OCI-M1 (cell line): Measurements from ENCODE around the gene KRT34.
"Not testable (repeated sequence)": the region's sequence is repeated elsewhere in the genome, so short reads cannot be mapped to it uniquely, and the experiment has no call there.

Source experiments
- DNase-seq: peaks from one replicate; lab custom pipeline; 2025; lab: John Stamatoyannopoulos, UW

Gene KRT34

GRCh38 chr17:41381943-41382342 lies at the start of gene KRT34:
Gene KRT34 (minus strand): TSS chr17:41382306. CDS start chr17:41382246, 60 bp downstream.
- not testable (repeated sequence) for DNase-seq

GRCh38 chr17:41430376-41430775 lies 48.3 kb upstream of the KRT34 start:
- DNase-seq: not testable (repeated sequence)

- no peak for DNase-seq
These were observed 47.6 kb upstream of the KRT34 start for GRCh38 chr17:41429667-41430066.

GRCh38 chr17:41428591-41429291 lies 46.6 kb upstream of the KRT34 start:
- no peak for DNase-seq

- no peak for DNase-seq
These were observed 42.1 kb upstream of the KRT34 start, which contains the start of gene KRT37 for GRCh38 chr17:41424111-41424635. Gene KRT37 (minus strand): TSS chr17:41424585. CDS start chr17:41424523, 62 bp downstream.

GRCh38 chr17:41422586-41422985 lies 40.5 kb upstream of the KRT34 start:
- not testable (repeated sequence) for DNase-seq

- no peak for DNase-seq
These were observed 39.5 kb upstream of the KRT34 start for GRCh38 chr17:41421617-41422016.

GRCh38 chr17:41421116-41421515 lies 39.0 kb upstream of the KRT34 start:
- DNase-seq: no peak

- no peak for DNase-seq
These were observed 38.0 kb upstream of the KRT34 start for GRCh38 chr17:41420134-41420533.

GRCh38 chr17:41419716-41420115 lies 37.6 kb upstream of the KRT34 start:
- no peak for DNase-seq

GRCh38 chr17:41418116-41418860 lies 36.2 kb upstream of the KRT34 start:
- no peak for DNase-seq

GRCh38 chr17:41417576-41418015 lies 35.5 kb upstream of the KRT34 start:
- DNase-seq: peak; percentile 15

GRCh38 chr17:41417127-41417526 lies 35.0 kb upstream of the KRT34 start:
- DNase-seq: no peak

GRCh38 chr17:41416479-41416878 lies 34.4 kb upstream of the KRT34 start:
- no peak for DNase-seq

- DNase-seq: no peak
These were observed 33.8 kb upstream of the KRT34 start for GRCh38 chr17:41415833-41416335.

GRCh38 chr17:41415411-41415810 lies 33.3 kb upstream of the KRT34 start:
- no peak for DNase-seq

GRCh38 chr17:41413982-41414381 lies 31.9 kb upstream of the KRT34 start:
- no peak for DNase-seq

GRCh38 chr17:41413353-41413957 lies 31.3 kb upstream of the KRT34 start:
- no peak for DNase-seq

- no peak for DNase-seq
These were observed 29.1 kb upstream of the KRT34 start for GRCh38 chr17:41411072-41411840.

GRCh38 chr17:41407226-41407625 lies 25.1 kb upstream of the KRT34 start:
- no peak for DNase-seq

- DNase-seq: no peak
These were observed 24.1 kb upstream of the KRT34 start for GRCh38 chr17:41406205-41406604.
